H9 (cell line): ENCODE results near the gene OGFR. TPM values are rescaled to one million over a fixed set of nuclear protein-coding genes. Genes with fewer than 3 reads are reported as not detected.

ENCODE experiments used
- DNase-seq: peaks from one replicate; pipeline ENCODE4 v3.0.0-alpha.2; 2017
- H2AFZ ChIP-seq: one replicate; pipeline ENCODE4 v1.6.1; 2013; ENCODE audit warnings: mild to moderate bottlenecking, low read length, control low read depth, moderate library complexity
- H2AK5ac ChIP-seq: 2 replicates; pipeline ENCODE4 v1.6.1; 2013; ENCODE audit warnings: low read length, control low read depth, mixed read lengths; ENCODE audit not compliant: insufficient read length
- H2BK120ac ChIP-seq: one replicate; pipeline ENCODE4 v1.6.1; 2013; ENCODE audit warnings: low read depth, mild to moderate bottlenecking, low read length, control low read depth, inconsistent platforms; ENCODE audit not compliant: poor library complexity, severe bottlenecking
- H2BK12ac ChIP-seq: 2 replicates; pipeline ENCODE4 v1.6.1; 2013; ENCODE audit warnings: low read length, control low read depth, mixed read lengths, low read depth; ENCODE audit not compliant: insufficient read length
- H2BK15ac ChIP-seq: 2 replicates; pipeline ENCODE4 v1.6.1; 2013; ENCODE audit warnings: low read depth, low read length, control low read depth
- H2BK20ac ChIP-seq: one replicate; pipeline ENCODE4 v1.6.1; 2013; ENCODE audit warnings: low read depth, mild to moderate bottlenecking, low read length, control low read depth, inconsistent platforms; ENCODE audit not compliant: poor library complexity, severe bottlenecking
- H2BK5ac ChIP-seq: 2 replicates; pipeline ENCODE4 v1.6.1; 2013; ENCODE audit warnings: low read length, control low read depth, mixed read lengths; ENCODE audit not compliant: insufficient read length
- H3K14ac ChIP-seq: 2 replicates; pipeline ENCODE4 v1.6.1; 2013; ENCODE audit warnings: low read length, control low read depth; ENCODE audit not compliant: insufficient read depth
- H3K18ac ChIP-seq: 2 replicates; pipeline ENCODE4 v1.6.1; 2013; ENCODE audit warnings: low read depth, mild to moderate bottlenecking, mixed read lengths, low read length, control low read depth; ENCODE audit not compliant: insufficient read length
- H3K23ac ChIP-seq: 2 replicates; pipeline ENCODE4 v1.6.1; 2013; ENCODE audit warnings: low read length, control low read depth, mixed read lengths, low read depth; ENCODE audit not compliant: insufficient read length
- H3K23me2 ChIP-seq: 2 replicates; pipeline ENCODE4 v1.6.1; 2013; ENCODE audit warnings: low read depth, mild to moderate bottlenecking, mixed read lengths, low read length, control low read depth; ENCODE audit not compliant: insufficient read length, poor library complexity, severe bottlenecking
- H3K27ac ChIP-seq: 2 replicates; pipeline ENCODE4 v1.5.1; 2013; ENCODE audit warnings: low read length, control low read depth, mixed read lengths, low read depth; ENCODE audit not compliant: insufficient read length
- H3K27me3 ChIP-seq: 2 replicates; pipeline ENCODE4 v1.6.1; 2013; ENCODE audit warnings: low read length, control low read depth, inconsistent platforms; ENCODE audit not compliant: insufficient read depth
- H3K4ac ChIP-seq: 2 replicates; pipeline ENCODE4 v1.6.1; 2013; ENCODE audit warnings: low read depth, mild to moderate bottlenecking, control low read depth, inconsistent platforms, low read length, moderate library complexity
- H3K4me1 ChIP-seq: 2 replicates; pipeline ENCODE4 v1.6.1; 2013; ENCODE audit warnings: low read length, control low read depth, inconsistent platforms; ENCODE audit not compliant: insufficient read depth
- H3K4me2 ChIP-seq: 2 replicates; pipeline ENCODE4 v1.6.1; 2013; ENCODE audit warnings: low read length, control low read depth, mixed read lengths; ENCODE audit not compliant: insufficient read length, insufficient read depth
- H3K56ac ChIP-seq: 2 replicates; pipeline ENCODE4 v1.6.1; 2013; ENCODE audit warnings: low read depth, mild to moderate bottlenecking, mixed read lengths, low read length, control low read depth; ENCODE audit not compliant: insufficient read length
- H3K79me1 ChIP-seq: 2 replicates; pipeline ENCODE4 v1.6.1; 2013; ENCODE audit warnings: low read depth, mild to moderate bottlenecking, moderate library complexity, low read length, control low read depth, inconsistent platforms; ENCODE audit not compliant: insufficient read depth, poor library complexity, severe bottlenecking
- H3K79me2 ChIP-seq: 2 replicates; pipeline ENCODE4 v1.6.1; 2013; ENCODE audit warnings: low read length, control low read depth, inconsistent platforms; ENCODE audit not compliant: insufficient read depth
- H3K9ac ChIP-seq: 2 replicates; pipeline ENCODE4 v1.6.1; 2013; ENCODE audit warnings: low read length, control low read depth, mixed read lengths; ENCODE audit not compliant: insufficient read length; ENCODE audit errors: extremely low read depth
- H3K9me3 ChIP-seq: one replicate; pipeline ENCODE4 v1.6.1; 2013; ENCODE audit warnings: low read depth, low read length, inconsistent platforms; ENCODE audit not compliant: control insufficient read depth
- H3T11ph ChIP-seq: one replicate; pipeline ENCODE4 v1.6.1; 2013; ENCODE audit warnings: mild to moderate bottlenecking, low read length, control low read depth, inconsistent platforms
- H4K20me1 ChIP-seq: one replicate; pipeline ENCODE4 v1.6.1; 2013; ENCODE audit not compliant: control insufficient read depth, insufficient read length, insufficient read depth
- H4K5ac ChIP-seq: 2 replicates; pipeline ENCODE4 v1.6.1; 2013; ENCODE audit warnings: low read depth, mild to moderate bottlenecking, mixed read lengths, low read length, control low read depth; ENCODE audit not compliant: insufficient read length
- H4K8ac ChIP-seq: replicated peaks from 2 replicates; pipeline ENCODE4 v1.6.1; 2013; ENCODE audit warnings: low read length, control low read depth, mixed read lengths, low read depth; ENCODE audit not compliant: insufficient read length
- H4K91ac ChIP-seq: 2 replicates; pipeline ENCODE4 v1.6.1; 2013; ENCODE audit warnings: low read depth, mild to moderate bottlenecking, moderate library complexity, mixed read lengths, low read length, control low read depth; ENCODE audit not compliant: insufficient read length
- H3K27ac Mint-ChIP-seq, 3 experiments: 2 replicates in 2 of 3; 3 replicates in 1 of 3; pipeline ENCODE4 v1.8.0; 2020 to 2021; ENCODE audit warnings: mixed read lengths in 3 of 3, mild to moderate bottlenecking in 1 of 3, moderate library complexity in 1 of 3
- H3K27me3 Mint-ChIP-seq: 2 replicates; pipeline ENCODE4 v1.8.0; 2021; ENCODE audit warnings: low read depth, mild to moderate bottlenecking, moderate library complexity, mixed read lengths
- H3K36me3 Mint-ChIP-seq, 3 experiments: 2 replicates in 2 of 3; 3 replicates in 1 of 3; pipeline ENCODE4 v1.8.0; 2020 to 2021; ENCODE audit warnings: low read depth in 3 of 3, mixed read lengths in 3 of 3; ENCODE audit not compliant: insufficient read depth in 1 of 3
- H3K4me1 Mint-ChIP-seq, 2 experiments: 2 replicates each; pipeline ENCODE4 v1.8.0; 2020; ENCODE audit warnings: mixed read lengths in 2 of 2
- H3K4me3 Mint-ChIP-seq, 2 experiments: 2 replicates in 1 of 2; 3 replicates in 1 of 2; pipeline ENCODE4 v1.8.0; 2020 to 2021; ENCODE audit warnings: mild to moderate bottlenecking in 2 of 2, mixed read lengths in 2 of 2, moderate library complexity in 1 of 2
- H3K9me3 Mint-ChIP-seq, 2 experiments: 2 replicates in 1 of 2; 3 replicates in 1 of 2; pipeline ENCODE4 v1.8.0; 2020; ENCODE audit warnings: mild to moderate bottlenecking in 2 of 2, mixed read lengths in 2 of 2, moderate library complexity in 1 of 2
- CTCF ChIP-seq: fragments of 200-600 bp; sonication (generic); conservative IDR thresholded peaks from 3 replicates; pipeline ENCODE4 v1.8.0; 2021; ENCODE audit warnings: antibody characterized with exemption, mild to moderate bottlenecking
- WGBS: extraction: QIAGEN DNeasy Blood & Tissue Kit; methylation state at CpG from one replicate; pipeline ENCODE4 v1.1.7; 2013; ENCODE audit warnings: missing lambda C conversion rate, low lambda C conversion rate, mixed read lengths; ENCODE audit not compliant: insufficient read length; ENCODE audit errors: extremely low coverage; 5-methylcytosine and 5-hydroxymethylcytosine counted together
- total RNA-seq: library from RNA; stranded (reverse); gene quantifications from 2 replicates; pipeline ENCODE4 v1.2.1, GENCODE V29; 2021

The OGFR gene
- total RNA-seq, 1 experiment from 2014 or later = 33.1 TPM

- Histone ChIP-seq H3K18ac (no peak overlapping the region), H3K4me2 (peak overlapping the region; percentile 53), H3K23me2 (no peaks in the 10 kb centered on the region), H3K27ac (no peak overlapping the region), H4K91ac (no peak overlapping the region), H3K23ac (no peak overlapping the region), H2BK12ac (no peak overlapping the region), H3K4ac (no peak overlapping the region), H2BK5ac (no peak overlapping the region), H4K5ac (no peak overlapping the region), H2AK5ac (no peak overlapping the region), H4K20me1 (no peaks in the 10 kb centered on the region), H2BK15ac (no peak overlapping the region), H2BK120ac (no peak overlapping the region), H4K8ac (no peak overlapping the region), H3K4me1 (no peaks in the 10 kb centered on the region; the same call in 1 of the 2 replicates), H2BK20ac (no peak overlapping the region), H3K56ac (no peak overlapping the region), H3K79me1 (no peaks in the 10 kb centered on the region), H3K14ac (no peak overlapping the region; the same call in 1 of the 2 replicates), H3K27me3 (no peaks in the 10 kb centered on the region), H3T11ph (no peak overlapping the region), H2AFZ (no peak overlapping the region), H3K9ac (no peak overlapping the region), H3K9me3 (no peaks in the 10 kb centered on the region), H3K79me2 (no peaks in the 10 kb centered on the region)
- peaks cover 10 to 16% of the 10 kb centered on the region in 2 experiments for H3K4me1 Mint-ChIP-seq
- WGBS = no CpG with 5 or more reads among the region's 25 CpGs
- TF ChIP-seq CTCF = no peak
- H3K4me3 Mint-ChIP-seq = peak overlapping the region; percentile 69 to 78
- no peaks in the 10 kb centered on the region for H3K9me3 Mint-ChIP-seq
- no peak overlapping the region; a peak in 1 of 7 replicates for H3K27ac Mint-ChIP-seq
- no peak for DNase-seq
- peaks cover 19% of the 10 kb centered on the region for H3K27me3 Mint-ChIP-seq
- H3K36me3 Mint-ChIP-seq = peaks cover 4 to 23% (median 21%) of the 10 kb centered on the region in 3 experiments; a peak in 6 of 7 replicates
Measured at GRCh38 chr20:62805711-62806382, 1.2 kb downstream of the OGFR start.
